A673 (cell line): ENCODE results near the gene SBF2. TPM values are rescaled to one million over a fixed set of nuclear protein-coding genes. Genes with fewer than 3 reads are reported as not detected.
A peak's percentile ranks its signal among the peaks of the same experiment; 100 is the strongest.

ENCODE experiments used
- Bru-seq: library from RNA; stranded (reverse); fragments of 400-500 nt; gene quantifications from one replicate; lab custom pipeline; 2021; lab: Mats Ljungman, UMichigan
- BruChase-seq, 2 experiments: library from RNA; stranded (reverse); fragments of 400-500 nt; gene quantifications; one replicate each; lab custom pipeline; 2021; lab: Mats Ljungman, UMichigan
- BruUV-seq: library from RNA; stranded (reverse); fragments of 400-500 nt; replicated peaks from 2 replicates; lab custom pipeline; 2021; lab: Mats Ljungman, UMichigan
- CTCF ChIA-PET: fragments of 300-600 bp; sonication (Branson Sonifier 250); formaldehyde crosslinking; loops from one replicate; lab custom pipeline; 2022; ENCODE audit warnings: antibody characterized with exemption; lab: Charles Lee
- POLR2A ChIA-PET: fragments of 300-600 bp; sonication (Branson Sonifier 250); formaldehyde crosslinking; loops from one replicate; lab custom pipeline; 2022; ENCODE audit warnings: antibody characterized with exemption; ENCODE audit not compliant: low non-redundant PET; lab: Charles Lee
- DNase-seq: peaks from one replicate; pipeline ENCODE4 v3.0.0-alpha.2; 2015; ENCODE audit warnings: low spot score
- H3K27ac ChIP-seq: fragments of 200-600 bp; sonication (generic); 2 replicates; pipeline ENCODE4 v1.5.1; 2016; ENCODE audit warnings: mixed run types, low read depth, mild to moderate bottlenecking, mixed read lengths, antibody characterized with exemption, low read length; ENCODE audit not compliant: poor library complexity, severe bottlenecking
- H3K27me3 ChIP-seq: fragments of 200-600 bp; sonication (generic); replicated peaks from 2 replicates; pipeline ENCODE4 v1.6.1; 2017; ENCODE audit warnings: mixed run types, low read depth, mild to moderate bottlenecking, mixed read lengths, antibody characterized with exemption, low read length; ENCODE audit not compliant: insufficient read depth, poor library complexity
- H3K36me3 ChIP-seq: fragments of 200-600 bp; sonication (generic); 2 replicates; pipeline ENCODE4 v1.6.1; 2016; ENCODE audit warnings: mixed run types, mild to moderate bottlenecking, mixed read lengths, antibody characterized with exemption, low read length; ENCODE audit not compliant: insufficient read depth, poor library complexity, severe bottlenecking
- H3K4me1 ChIP-seq: fragments of 200-600 bp; sonication (generic); 2 replicates; pipeline ENCODE4 v1.6.1; 2017; ENCODE audit warnings: mixed run types, mild to moderate bottlenecking, mixed read lengths, antibody characterized with exemption, low read length; ENCODE audit not compliant: insufficient read depth, poor library complexity, severe bottlenecking
- H3K4me3 ChIP-seq: fragments of 200-600 bp; sonication (generic); 2 replicates; pipeline ENCODE4 v1.5.1; 2016; ENCODE audit warnings: low read depth, mixed run types, mild to moderate bottlenecking, mixed read lengths, low read length; ENCODE audit not compliant: poor library complexity, severe bottlenecking
- H3K9me3 ChIP-seq: fragments of 200-600 bp; sonication (generic); 2 replicates; pipeline ENCODE4 v1.6.1; 2016; ENCODE audit warnings: mixed run types, low read depth, mild to moderate bottlenecking, mixed read lengths, antibody characterized with exemption, low read length; ENCODE audit not compliant: poor library complexity, severe bottlenecking
- CTCF ChIP-seq: fragments of 300-800, 200-600 bp; sonication (generic); conservative IDR thresholded peaks from 2 replicates; pipeline ENCODE4 v1.5.1; 2017; ENCODE audit warnings: low read depth, mild to moderate bottlenecking, antibody characterized with exemption, low read length, moderate library complexity, mixed read lengths
- EZH2 ChIP-seq: fragments of 200-600 bp; sonication (generic); IDR thresholded peaks from 2 replicates; pipeline ENCODE4 v1.6.1; 2017; ENCODE audit warnings: borderline replicate concordance, low read depth, mild to moderate bottlenecking, mixed read lengths, antibody characterized with exemption, low read length; ENCODE audit not compliant: poor library complexity, severe bottlenecking
- intact Hi-C: fragments of 100-400 bp; cut with micrococcal nuclease; formaldehyde crosslinking; loops from one replicate; pipeline ENCODE4 v1.10.0; 2022; ENCODE audit not compliant: unreplicated experiment
- long read RNA-seq: library from polyadenylated mRNA; stranded (forward); transcript quantifications from one replicate; pipeline ENCODE4 v2.0.0, GENCODE V29; 2022
- total RNA-seq: library from RNA; stranded (reverse); gene quantifications from 2 replicates; pipeline ENCODE4 v1.2.3, GENCODE V29; 2021

The SBF2 gene
- 24.7 and 31.8 TPM in 2 replicates for total RNA-seq
- percentile 77 among the genes with signal in this experiment for Bru-seq, nascent RNA
- percentile 69 among the genes with signal in this experiment for BruChase-seq, experiment 1, labeled RNA remaining after a 2-hour chase
- BruChase-seq, experiment 2, labeled RNA remaining after a 6-hour chase = percentile 68 among the genes with signal in this experiment
- long read RNA-seq, partial matches to known transcripts = 4 of 16 reads
- long read RNA-seq, other reads (novel, unspliced or antisense) = 11 of 16 reads

GRCh38 chr11:10293423-10294289, at the start of gene SBF2:
Gene SBF2, minus strand, starts transcription at chr11:10294219. Its CDS starts 150 bp downstream, at chr11:10294069.
- Histone ChIP-seq H3K4me1 (peaks cover 27% of the 10 kb centered on the region), H3K27me3 (no peaks in the 10 kb centered on the region), H3K27ac (peak within 1 kb of the TSS; percentile 89), H3K36me3 (no peaks in the 10 kb centered on the region), H3K4me3 (peak within 1 kb of the TSS; percentile 95), H3K9me3 (no peaks in the 10 kb centered on the region)
- peak; percentile 86 for DNase-seq
- intact Hi-C loops = no loop called here
- ChIA-PET CTCF (interaction anchor here (0.5 kb wide), 1 partner anchor 11 kb away, joined by 7 read pairs; the partner anchor contains the start of gene ADM), POLR2A (no interaction called here)
- no TSS peak for BruUV-seq
- TF ChIP-seq CTCF (no peak), EZH2 (no peak)

DNA sequence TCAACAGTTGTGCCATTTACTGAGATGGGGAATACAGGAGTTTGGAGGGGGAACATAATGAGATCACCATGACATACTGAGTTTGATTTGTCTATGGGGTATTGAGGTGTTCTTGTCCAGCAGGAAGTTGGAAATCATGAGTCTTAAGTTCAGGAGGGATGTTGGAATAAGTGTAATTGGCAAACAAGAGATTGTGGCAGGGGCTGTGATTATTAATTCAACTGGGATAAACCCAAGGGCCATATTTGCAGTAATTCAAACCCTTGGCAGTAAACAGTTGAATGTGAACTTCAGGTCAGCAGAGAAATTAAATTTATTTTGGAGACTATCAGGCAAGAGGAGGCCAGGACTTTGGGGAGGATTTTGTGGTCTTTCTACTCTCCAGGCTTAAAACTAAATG, 44.3 kb upstream of the SBF2 start:
- intact Hi-C loops = no loop called here
- POLR2A ChIA-PET = no interaction called here
- DNase-seq = no peak
- CTCF ChIA-PET = no interaction called here
- Histone ChIP-seq H3K4me3 (no peak overlapping the region), H3K9me3 (no peaks in the 10 kb centered on the region), H3K36me3 (no peaks in the 10 kb centered on the region), H3K27ac (no peak overlapping the region), H3K27me3 (no peaks in the 10 kb centered on the region), H3K4me1 (no peaks in the 10 kb centered on the region)
- no TSS peak for BruUV-seq
- TF ChIP-seq CTCF (no peak), EZH2 (no peak)

DNA sequence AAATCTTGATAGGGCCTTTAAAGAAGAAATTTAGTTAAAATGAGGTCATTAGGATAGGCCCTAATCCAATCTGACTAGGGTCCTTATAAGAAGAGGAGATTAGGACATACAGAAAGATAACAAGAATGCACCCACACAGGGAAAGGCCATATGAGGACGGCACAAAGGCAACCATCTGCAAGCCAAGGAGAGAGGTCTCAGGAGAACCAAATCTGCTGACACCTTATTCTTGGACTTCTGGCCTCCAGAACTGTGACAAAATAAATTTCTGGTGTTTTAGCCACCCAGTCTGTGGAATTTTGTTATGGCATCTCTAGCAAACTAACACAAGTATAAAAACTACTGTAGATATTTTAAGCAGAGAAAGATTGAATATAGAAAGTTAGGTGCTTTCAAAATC, 39.5 kb upstream of the SBF2 start:
- intact Hi-C loops = no loop called here
- no peaks in the 10 kb centered on the region for H3K27me3 ChIP-seq
- BruUV-seq = no TSS peak
- POLR2A ChIA-PET = no interaction called here
- H3K4me3 ChIP-seq = no peak overlapping the region
- no peaks in the 10 kb centered on the region for H3K4me1 ChIP-seq
- H3K27ac ChIP-seq = no peak overlapping the region
- DNase-seq = no peak
- TF ChIP-seq CTCF = no peak
- TF ChIP-seq EZH2 = no peak
- no peaks in the 10 kb centered on the region for H3K36me3 ChIP-seq
- no peaks in the 10 kb centered on the region for H3K9me3 ChIP-seq
- CTCF ChIA-PET = no interaction called here
